ES-I3 (cell line): Measurements from ENCODE around the gene SMARCB1.
A peak's percentile ranks its signal among the peaks of the same experiment; 100 is the strongest.

Experiments used
- H3K36me3 ChIP-seq: 2 replicates; pipeline ENCODE4 v1.6.1; 2013; ENCODE audit warnings: mild to moderate bottlenecking, low read length, control low read depth, moderate library complexity; ENCODE audit not compliant: insufficient read depth
- H3K4me1 ChIP-seq: 2 replicates; pipeline ENCODE4 v1.6.1; 2013; ENCODE audit warnings: mild to moderate bottlenecking, control low read depth, low read length; ENCODE audit not compliant: insufficient read depth
- H3K9ac ChIP-seq: 2 replicates; pipeline ENCODE4 v1.6.1; 2013; ENCODE audit warnings: low read depth, mild to moderate bottlenecking, low read length, moderate library complexity
- H3K9me3 ChIP-seq: 2 replicates; pipeline ENCODE4 v1.6.1; 2013; ENCODE audit warnings: mild to moderate bottlenecking, low read length, moderate library complexity; ENCODE audit not compliant: control insufficient read depth, insufficient read depth

Gene SMARCB1

GRCh38 chr22:23769321-23769965, 17.3 kb upstream of the SMARCB1 start:
- Histone ChIP-seq H3K4me1 (peaks cover 9% of the 10 kb centered on the region), H3K9ac (no peak overlapping the region), H3K9me3 (no peaks in the 10 kb centered on the region), H3K36me3 (peaks cover 6% of the 10 kb centered on the region)

- peak overlapping the region; percentile 44; the same call in 1 of the 2 replicates for H3K9ac ChIP-seq
- H3K4me1 ChIP-seq: peaks cover 9% of the 10 kb centered on the region
- no peaks in the 10 kb centered on the region for H3K9me3 ChIP-seq
- H3K36me3 ChIP-seq: no peaks in the 10 kb centered on the region
Measured at GRCh38 chr22:23772315-23772648, 14.5 kb upstream of the SMARCB1 start.

GRCh38 chr22:23772649-23773473, 13.9 kb upstream of the SMARCB1 start, which contains the start of gene MMP11:
MMP11 (plus strand) TSS chr22:23772849; CDS start chr22:23772871, 22 bp downstream.
- H3K9me3 ChIP-seq: no peaks in the 10 kb centered on the region
- H3K9ac ChIP-seq: peak within 1 kb of the TSS; percentile 67
- no peaks in the 10 kb centered on the region for H3K36me3 ChIP-seq
- H3K4me1 ChIP-seq: peaks cover 9% of the 10 kb centered on the region

- H3K4me1 ChIP-seq: peaks cover 9% of the 10 kb centered on the region
- H3K9me3 ChIP-seq: no peaks in the 10 kb centered on the region
- H3K36me3 ChIP-seq: no peaks in the 10 kb centered on the region
- peak overlapping the region; percentile 67 for H3K9ac ChIP-seq
Measured at GRCh38 chr22:23773483-23774113, 13.2 kb upstream of the SMARCB1 start.

- Histone ChIP-seq H3K9ac (no peak overlapping the region), H3K9me3 (no peaks in the 10 kb centered on the region), H3K4me1 (peaks cover 9% of the 10 kb centered on the region), H3K36me3 (no peaks in the 10 kb centered on the region)
Measured at GRCh38 chr22:23774114-23774921, 12.4 kb upstream of the SMARCB1 start.

- Histone ChIP-seq H3K36me3 (no peaks in the 10 kb centered on the region), H3K4me1 (peaks cover 9% of the 10 kb centered on the region)
Measured at GRCh38 chr22:23774922-23775436, 11.8 kb upstream of the SMARCB1 start.

GRCh38 chr22:23775779-23776375, 10.9 kb upstream of the SMARCB1 start:
- Histone ChIP-seq H3K9ac (no peak overlapping the region), H3K4me1 (peaks cover 9% of the 10 kb centered on the region), H3K36me3 (no peaks in the 10 kb centered on the region), H3K9me3 (no peaks in the 10 kb centered on the region)

More at GRCh38 chr22:23774922-23775436, 11.8 kb upstream of the SMARCB1 start:
- Histone ChIP-seq H3K9ac (no peak overlapping the region), H3K9me3 (no peaks in the 10 kb centered on the region)

GRCh38 chr22:23777776-23778576, 8.8 kb upstream of the SMARCB1 start:
- no peaks in the 10 kb centered on the region for H3K9me3 ChIP-seq
- no peak overlapping the region for H3K9ac ChIP-seq
- H3K4me1 ChIP-seq: peaks cover 20% of the 10 kb centered on the region
- H3K36me3 ChIP-seq: no peaks in the 10 kb centered on the region

- Histone ChIP-seq H3K4me1 (peaks cover 17% of the 10 kb centered on the region), H3K9me3 (no peaks in the 10 kb centered on the region), H3K9ac (no peak overlapping the region), H3K36me3 (no peaks in the 10 kb centered on the region)
Measured at GRCh38 chr22:23778577-23778900, 8.2 kb upstream of the SMARCB1 start.

GRCh38 chr22:23779083-23779482, 7.7 kb upstream of the SMARCB1 start:
- Histone ChIP-seq H3K9me3 (no peaks in the 10 kb centered on the region), H3K9ac (no peak overlapping the region), H3K36me3 (no peaks in the 10 kb centered on the region), H3K4me1 (peaks cover 14% of the 10 kb centered on the region; the same call in 1 of the 2 replicates)

GRCh38 chr22:23779731-23780130, 7.0 kb upstream of the SMARCB1 start:
- Histone ChIP-seq H3K36me3 (no peaks in the 10 kb centered on the region), H3K9me3 (no peaks in the 10 kb centered on the region)

GRCh38 chr22:23780146-23780748, 6.5 kb upstream of the SMARCB1 start:
- H3K9ac ChIP-seq: no peak overlapping the region
- H3K9me3 ChIP-seq: no peaks in the 10 kb centered on the region
- H3K36me3 ChIP-seq: no peaks in the 10 kb centered on the region
- peaks cover 11% of the 10 kb centered on the region; the same call in 1 of the 2 replicates for H3K4me1 ChIP-seq

More at GRCh38 chr22:23779731-23780130, 7.0 kb upstream of the SMARCB1 start:
- H3K9ac ChIP-seq: no peak overlapping the region
- peaks cover 11% of the 10 kb centered on the region; the same call in 1 of the 2 replicates for H3K4me1 ChIP-seq

GRCh38 chr22:23781065-23781464, 5.7 kb upstream of the SMARCB1 start:
- Histone ChIP-seq H3K4me1 (peaks cover 11% of the 10 kb centered on the region; the same call in 1 of the 2 replicates), H3K9ac (no peak overlapping the region), H3K9me3 (no peaks in the 10 kb centered on the region), H3K36me3 (no peaks in the 10 kb centered on the region)
